ENCODE measurements around the gene SSX2IP. TPM values are rescaled to one million over a fixed set of nuclear protein-coding genes. Genes with fewer than 3 reads are reported as not detected.

SSX2IP gene
- total and polyA plus RNA-seq, 9 of the 15 experiments (the other 6 are each of a cell fraction or from before 2014, with no cell fraction given): 20.6 to 96.7 (median 61.7) TPM

DNA sequence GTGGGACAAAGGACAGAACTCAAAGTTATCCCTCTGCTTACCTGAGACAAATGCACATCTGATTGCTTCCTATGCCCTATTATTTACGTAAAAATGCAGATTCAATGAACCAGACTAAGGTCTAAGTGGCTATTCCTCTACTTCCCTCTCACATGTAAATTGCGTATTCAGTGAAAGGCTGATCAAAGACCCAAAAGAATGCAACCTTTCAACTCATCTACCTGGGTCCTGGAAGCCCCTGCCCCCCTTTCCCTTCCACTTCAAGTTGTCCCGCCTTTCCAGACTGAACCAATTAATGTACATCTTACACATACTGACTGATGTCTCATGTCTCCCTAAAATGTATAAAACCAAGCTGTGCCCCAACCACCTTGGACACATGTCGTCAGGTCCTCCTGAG is 14.6 kb downstream of the SSX2IP start:
- Histone ChIP-seq H3K9me3 (replicated peaks; ENCODE audit: control insufficient read depth, insufficient read depth, low read depth, low read length) (no peaks in the 10 kb centered on the region), H3K4me1 (replicated peaks in 1 of 2; ENCODE audit: control insufficient read depth in 2 of 2, insufficient read depth in 2 of 2, low read length in 2 of 2) (peaks cover 3 to 10% of the 10 kb centered on the region in 2 experiments; a peak in 3 of 5 replicates), H4K20me1 (replicated peaks; ENCODE audit: control insufficient read depth, insufficient read depth, low read length) (peaks cover 11% of the 10 kb centered on the region; the same call in 1 of the 2 replicates), H3K4me2 (ENCODE audit: insufficient read depth, low read length) (no peak overlapping the region), H3K36me3 (ENCODE audit: control insufficient read depth, insufficient read depth, low read length) (peaks cover 48% of the 10 kb centered on the region), H3K79me2 (ENCODE audit: control insufficient read depth, insufficient read depth, low read length) (peaks cover 98% of the 10 kb centered on the region), H3K27me3 (ENCODE audit: control insufficient read depth in 2 of 2, insufficient read depth in 2 of 2, low read length in 2 of 2) (no peaks in the 10 kb centered on the region), H3K9ac (ENCODE audit: insufficient read depth in 1 of 2, low read depth in 2 of 2, low read length in 2 of 2) (no peak overlapping the region), H2AFZ (ENCODE audit: low read depth, low read length) (no peak overlapping the region), H3K9me1 (ENCODE audit: control insufficient read depth, insufficient read depth, low read length) (no peaks in the 10 kb centered on the region), H3K4me3 (no peak overlapping the region), H3K27ac (ENCODE audit: extremely low read depth, low read depth, low read length) (no peak overlapping the region)
- TF ChIP-seq, protein P1, sequence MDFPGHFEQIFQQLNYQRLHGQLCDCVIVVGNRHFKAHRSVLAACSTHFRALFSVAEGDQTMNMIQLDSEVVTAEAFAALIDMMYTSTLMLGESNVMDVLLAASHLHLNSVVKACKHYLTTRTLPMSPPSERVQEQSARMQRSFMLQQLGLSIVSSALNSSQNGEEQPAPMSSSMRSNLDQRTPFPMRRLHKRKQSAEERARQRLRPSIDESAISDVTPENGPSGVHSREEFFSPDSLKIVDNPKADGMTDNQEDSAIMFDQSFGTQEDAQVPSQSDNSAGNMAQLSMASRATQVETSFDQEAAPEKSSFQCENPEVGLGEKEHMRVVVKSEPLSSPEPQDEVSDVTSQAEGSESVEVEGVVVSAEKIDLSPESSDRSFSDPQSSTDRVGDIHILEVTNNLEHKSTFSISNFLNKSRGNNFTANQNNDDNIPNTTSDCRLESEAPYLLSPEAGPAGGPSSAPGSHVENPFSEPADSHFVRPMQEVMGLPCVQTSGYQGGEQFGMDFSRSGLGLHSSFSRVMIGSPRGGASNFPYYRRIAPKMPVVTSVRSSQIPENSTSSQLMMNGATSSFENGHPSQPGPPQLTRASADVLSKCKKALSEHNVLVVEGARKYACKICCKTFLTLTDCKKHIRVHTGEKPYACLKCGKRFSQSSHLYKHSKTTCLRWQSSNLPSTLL (IDR thresholded peaks at IDR 0.05): no peak
- TF ChIP-seq SP2 (IDR thresholded peaks at IDR 0.05; ENCODE audit: extremely low read depth, low read depth, low read length, poor library complexity, severe bottlenecking) (no peak), ZFX (CRISPR knock-in tag; IDR thresholded peaks at IDR 0.05) (no peak), ZNF695 (CRISPR knock-in tag; IDR thresholded peaks at IDR 0.05) (no peak)
- in situ Hi-C loops (cut with MboI): no loop called here
- CTCF ChIA-PET (ENCODE audit: low intra/inter-chr PET ratio): no interaction called here
- DNase-seq (ENCODE audit: extremely low read depth in 1 of 4, low spot score in 3 of 4): no peak
- whole genome bisulfite sequencing (ENCODE audit: insufficient coverage, low coverage, missing lambda C conversion rate): 98% methylated on average over 4 of the region's 4 CpGs
- BruUV-seq (replicated peaks): no TSS peak
- no peak for FAIRE-seq
- intact Hi-C loops (cut with micrococcal nuclease): no loop called here
- no peak for ATAC-seq
- POLR2A ChIA-PET: interaction anchor here (0.6 to 8.7 kb wide), 3 partner anchors 10 to 636 kb away, joined by 3 to 56 read pairs (median 3); partner anchors contain the start of gene SSX2IP

Data from K562 (cell line).